HG02588 (cell line): ENCODE measurements around the gene AGFG2.
"Not testable (repeated sequence)": the region's sequence is repeated elsewhere in the genome, so short reads cannot be mapped to it uniquely, and the experiment has no call there.

ENCODE experiments used
- ATAC-seq: cut with Tn5 transposase; IDR thresholded peaks from one replicate; pipeline ENCODE4 v1.9.1; 2021; ENCODE audit warnings: mild to moderate bottlenecking, moderate library complexity; ENCODE audit not compliant: unreplicated experiment

The AGFG2 gene

GRCh38 chr7:100546926-100547800 is 8.2 kb downstream of the AGFG2 start:
- no peak for ATAC-seq

DNA sequence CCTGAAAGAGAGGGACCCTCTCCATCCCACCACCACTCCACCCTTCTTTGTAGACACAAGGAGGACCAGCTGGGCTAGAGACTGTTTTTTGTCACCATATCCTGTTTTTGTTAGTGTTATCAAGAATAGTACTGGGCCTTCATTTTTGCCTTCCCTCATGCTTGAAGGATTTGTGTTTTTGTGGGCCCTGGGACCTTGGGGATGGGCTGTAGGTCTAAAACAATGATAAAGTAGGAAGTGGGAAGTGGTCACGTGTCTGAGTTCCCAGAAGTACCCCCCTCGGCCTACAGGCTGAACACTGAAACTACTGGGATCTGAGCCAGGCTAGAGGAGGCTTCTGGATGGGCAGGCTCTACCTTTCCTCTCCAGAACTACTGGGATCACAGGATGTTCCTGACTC is 8.9 kb downstream of the AGFG2 start:
- no peak for ATAC-seq

- ATAC-seq: not testable (repeated sequence)
Observed at GRCh38 chr7:100548446-100548845, 9.4 kb downstream of the AGFG2 start.

- ATAC-seq: no peak
Observed at GRCh38 chr7:100552532-100552931, 13.5 kb downstream of the AGFG2 start.

DNA sequence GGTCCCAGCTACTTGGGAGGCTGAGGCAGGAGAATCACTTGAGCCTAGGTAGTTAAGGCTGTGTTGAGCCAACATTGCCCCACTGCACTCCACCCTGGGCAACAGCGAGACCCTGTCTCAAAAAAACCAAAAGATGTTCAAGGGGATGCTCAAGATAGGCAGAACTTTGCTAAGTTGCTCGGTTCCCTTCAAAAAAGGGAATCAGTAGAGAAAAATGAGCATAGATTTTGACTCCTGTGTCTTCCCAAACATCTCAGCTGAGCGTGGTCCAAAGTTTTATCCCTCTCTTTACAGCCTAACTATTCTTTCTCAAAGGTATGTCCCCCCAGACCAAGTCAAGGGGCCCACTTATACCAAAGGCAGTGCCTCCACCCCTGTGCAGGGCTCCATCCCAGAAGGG is 14.0 kb downstream of the AGFG2 start:
- ATAC-seq: no peak

DNA sequence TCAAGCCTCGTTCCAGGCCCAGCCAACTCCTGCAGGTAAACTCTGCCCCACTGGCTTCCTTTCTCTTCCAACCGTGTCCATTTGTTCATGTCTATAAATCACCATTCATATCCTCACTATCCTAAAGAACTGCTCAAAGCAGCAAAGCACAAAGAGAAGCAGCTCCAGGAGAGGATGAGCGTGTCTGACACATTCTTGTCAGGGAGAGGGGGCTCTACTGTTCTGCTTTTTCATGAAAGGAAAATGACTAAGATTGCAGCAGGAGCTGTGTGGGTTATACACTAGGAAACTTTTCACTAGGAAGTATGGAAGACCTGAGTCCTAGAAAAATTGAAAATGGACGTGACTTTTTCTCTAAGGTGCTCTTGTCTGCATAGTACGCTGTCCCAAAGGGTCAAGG is 16.7 kb downstream of the AGFG2 start:
- ATAC-seq: no peak

GRCh38 chr7:100556541-100556940 is 17.5 kb downstream of the AGFG2 start:
- no peak for ATAC-seq

DNA sequence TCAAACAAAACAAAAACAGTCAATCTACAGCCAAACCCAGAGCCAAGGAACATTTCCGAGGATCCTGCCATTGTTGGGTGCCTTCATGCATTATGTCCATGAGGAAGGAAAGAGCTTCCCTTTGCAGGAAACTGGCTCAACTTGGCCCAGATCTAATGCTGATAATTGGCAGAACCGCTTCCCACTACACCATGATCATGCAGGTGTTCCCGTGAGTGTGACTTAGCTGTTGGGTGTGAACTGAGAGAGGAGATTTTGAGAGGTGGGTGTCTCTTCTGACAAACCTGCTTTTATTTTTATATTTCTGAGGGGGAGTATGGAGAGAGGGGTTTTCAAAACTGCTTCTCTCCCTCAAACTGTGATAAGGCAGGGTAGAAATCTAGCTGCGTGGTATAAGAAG is 20.1 kb downstream of the AGFG2 start:
- ATAC-seq: no peak

DNA sequence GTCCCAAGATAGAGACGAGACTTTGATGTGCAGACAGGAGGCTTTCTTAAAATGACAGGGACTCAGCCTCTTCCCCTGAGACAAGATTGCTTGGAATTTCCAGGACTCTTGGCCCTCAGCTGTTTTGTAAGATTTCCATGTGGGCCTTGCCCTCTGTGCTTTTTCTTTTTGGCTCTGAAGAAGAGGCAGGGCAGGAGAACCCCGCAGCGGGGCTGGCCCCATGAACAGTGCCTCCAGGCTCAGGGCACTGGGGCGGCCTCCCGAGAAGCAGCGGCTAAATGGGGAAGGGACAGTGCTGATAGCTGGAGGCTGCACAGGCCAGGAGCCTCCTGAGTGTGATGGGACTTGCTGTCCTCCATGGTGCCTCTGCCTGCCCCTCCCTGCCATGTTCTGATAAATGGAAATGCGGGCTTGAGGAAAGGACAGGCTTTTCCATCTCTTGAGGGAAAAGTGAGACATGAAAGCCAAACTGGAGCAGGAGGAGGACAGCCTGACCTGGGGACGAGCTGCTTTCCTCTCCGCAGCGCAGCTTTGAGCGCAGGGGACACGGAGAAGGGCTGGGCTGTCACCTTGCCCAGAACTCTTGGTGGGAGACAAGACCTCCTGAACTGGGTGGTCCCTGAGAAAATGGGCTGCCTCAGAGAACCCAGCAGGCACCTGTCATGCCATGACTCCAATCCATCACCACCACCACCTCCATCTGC is 22.6 kb downstream of the AGFG2 start:
- no peak for ATAC-seq

- no peak for ATAC-seq
Observed at GRCh38 chr7:100562195-100563099, 23.4 kb downstream of the AGFG2 start.

DNA sequence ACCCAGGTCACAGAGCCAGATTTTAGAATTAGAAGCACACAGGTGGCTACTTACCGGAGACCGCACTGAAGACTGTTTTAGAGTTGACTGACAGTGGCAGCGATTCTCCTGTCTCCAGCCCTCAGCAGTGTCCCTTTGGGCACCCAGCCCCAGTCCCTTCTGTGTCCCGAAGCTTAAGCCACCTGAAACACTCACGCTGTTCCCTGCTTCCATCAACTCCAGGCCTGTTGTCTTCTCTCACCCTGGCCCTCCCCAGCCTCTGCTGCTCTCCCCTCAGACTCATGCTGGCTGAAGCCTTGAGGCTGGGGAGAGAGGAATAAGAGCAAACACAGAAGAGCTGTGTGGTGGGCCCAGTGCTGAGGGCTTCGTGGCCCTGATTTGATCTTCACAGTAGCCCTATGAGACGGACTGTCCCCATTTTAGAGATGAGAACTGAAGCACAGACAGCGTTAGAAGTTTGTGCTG is 24.1 kb downstream of the AGFG2 start:
- no peak for ATAC-seq

DNA sequence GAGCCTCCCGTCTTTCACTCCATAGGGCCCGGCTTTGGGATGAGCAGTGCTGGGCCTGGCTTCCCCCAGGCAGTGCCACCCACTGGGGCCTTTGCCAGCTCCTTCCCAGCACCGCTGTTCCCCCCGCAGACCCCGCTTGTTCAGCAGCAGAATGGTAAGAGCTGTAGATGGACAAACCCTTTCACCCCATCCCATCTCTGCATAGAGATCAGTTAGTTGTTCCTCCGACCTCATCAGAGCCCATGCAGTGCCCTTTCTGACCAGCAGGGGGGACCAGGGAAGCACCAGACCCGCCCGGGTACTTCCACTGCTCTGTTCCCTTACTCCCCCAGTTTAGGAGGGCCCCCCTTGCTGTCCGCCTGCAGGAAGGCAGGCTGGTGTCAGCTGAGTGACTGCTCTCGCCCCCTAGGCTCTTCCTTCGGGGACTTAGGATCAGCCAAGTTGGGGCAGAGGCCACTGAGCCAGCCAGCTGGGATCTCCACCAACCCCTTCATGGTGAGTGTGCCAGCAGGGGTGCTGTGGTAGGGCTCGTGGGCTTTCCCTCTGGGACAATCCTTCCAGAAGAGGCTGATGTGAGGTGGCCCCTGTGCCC is 24.9 kb downstream of the AGFG2 start:
- peak; percentile 45 for ATAC-seq

DNA sequence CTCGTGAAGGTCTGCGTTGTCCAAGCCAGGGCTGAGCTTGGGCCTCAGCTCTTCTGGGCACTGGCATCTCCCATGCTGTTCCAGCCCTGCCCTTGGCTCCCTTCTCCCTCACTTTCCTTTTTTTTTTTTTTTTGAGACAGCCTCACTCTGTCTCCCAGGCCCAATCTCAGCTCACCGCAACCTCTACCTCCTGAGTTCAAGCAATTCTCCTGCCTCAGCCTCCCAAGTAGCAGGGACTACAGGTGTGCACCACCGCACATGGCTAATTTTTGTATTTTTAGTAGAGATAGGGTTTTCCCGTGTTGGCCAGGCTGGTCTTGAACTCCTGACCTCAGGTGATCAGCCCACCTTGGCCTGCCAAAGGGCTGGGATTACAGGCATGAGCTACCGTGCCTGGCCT is 25.4 kb downstream of the AGFG2 start:
- not testable (repeated sequence) for ATAC-seq

DNA sequence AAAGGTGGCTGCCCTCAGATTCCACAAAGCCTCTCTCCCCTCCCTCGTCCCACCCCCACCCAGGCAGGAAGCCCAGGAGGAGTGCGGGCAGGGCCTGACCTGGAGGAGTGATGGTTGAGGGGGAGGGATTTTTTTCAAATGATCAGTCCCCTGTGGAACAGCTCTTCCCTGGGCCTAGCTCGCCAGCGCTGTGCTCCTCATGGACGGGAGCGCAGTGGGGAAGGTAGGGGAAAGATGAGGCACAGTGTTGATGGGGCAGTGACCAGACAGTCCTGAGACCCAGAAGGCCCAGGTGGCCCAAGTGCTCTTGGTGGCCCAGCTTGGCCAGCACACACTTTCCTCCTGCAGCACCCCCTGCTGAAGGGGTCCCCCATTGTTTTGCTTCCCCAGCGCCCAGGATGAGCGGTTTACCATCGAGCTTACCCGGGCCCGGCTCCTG is 26.1 kb downstream of the AGFG2 start:
- no peak for ATAC-seq

- ATAC-seq: no peak
Observed at GRCh38 chr7:100566018-100566531, 27.1 kb downstream of the AGFG2 start.

DNA sequence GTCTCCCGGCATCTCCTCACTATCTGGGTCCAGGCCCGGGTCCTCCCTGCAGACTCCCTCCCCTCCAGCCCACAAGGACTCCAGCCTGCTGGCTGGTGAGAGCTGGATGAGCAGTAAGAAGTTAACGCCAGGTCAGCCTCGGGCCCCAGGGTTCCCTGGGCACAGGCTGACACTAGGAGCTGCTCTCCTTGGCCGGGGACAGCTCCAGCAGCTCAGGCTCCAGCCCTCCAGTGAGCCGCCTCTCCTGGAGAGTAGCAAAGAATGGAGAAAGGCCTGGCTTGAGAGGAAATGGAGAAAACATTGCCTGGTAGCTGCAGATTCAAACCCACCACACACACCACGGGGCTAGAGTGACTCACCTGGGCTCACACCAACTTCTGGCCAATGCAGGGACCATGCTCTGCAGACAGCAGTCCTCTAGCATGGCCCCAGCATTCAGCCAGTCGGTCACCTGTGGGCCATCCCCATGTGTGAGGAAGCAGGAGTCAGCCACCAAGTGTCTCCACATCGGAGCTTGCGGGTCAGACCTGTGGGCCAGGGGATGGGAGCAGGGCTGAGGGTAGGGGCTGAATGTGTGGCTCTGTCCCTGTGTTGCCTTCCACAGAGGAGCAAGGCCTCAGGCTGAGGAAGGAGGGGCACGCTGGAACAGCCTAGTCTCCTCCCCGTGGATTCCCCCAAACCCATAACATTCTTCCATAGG is 28.2 kb downstream of the AGFG2 start:
- no peak for ATAC-seq

DNA sequence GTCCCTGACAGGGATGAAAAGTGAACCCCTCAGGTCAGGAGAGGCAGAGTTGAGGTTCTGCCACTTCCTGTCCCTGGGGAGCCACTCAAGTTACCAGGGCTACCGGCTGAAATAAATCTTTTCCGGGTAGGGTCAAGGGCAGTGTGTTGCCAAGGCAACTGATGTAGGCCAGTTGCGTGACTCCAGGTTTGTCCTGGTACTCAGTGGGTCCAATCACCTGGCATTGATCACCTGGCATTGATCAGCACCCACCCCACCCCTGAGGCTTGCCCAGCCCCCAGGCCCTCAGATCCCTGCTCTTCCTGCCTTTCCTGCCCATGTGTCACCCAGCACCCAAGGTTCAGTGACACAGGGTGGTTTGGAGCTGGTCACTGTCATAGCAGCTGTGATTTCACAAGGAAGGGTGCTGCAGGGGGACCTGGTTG is 28.8 kb downstream of the AGFG2 start:
- no peak for ATAC-seq

DNA sequence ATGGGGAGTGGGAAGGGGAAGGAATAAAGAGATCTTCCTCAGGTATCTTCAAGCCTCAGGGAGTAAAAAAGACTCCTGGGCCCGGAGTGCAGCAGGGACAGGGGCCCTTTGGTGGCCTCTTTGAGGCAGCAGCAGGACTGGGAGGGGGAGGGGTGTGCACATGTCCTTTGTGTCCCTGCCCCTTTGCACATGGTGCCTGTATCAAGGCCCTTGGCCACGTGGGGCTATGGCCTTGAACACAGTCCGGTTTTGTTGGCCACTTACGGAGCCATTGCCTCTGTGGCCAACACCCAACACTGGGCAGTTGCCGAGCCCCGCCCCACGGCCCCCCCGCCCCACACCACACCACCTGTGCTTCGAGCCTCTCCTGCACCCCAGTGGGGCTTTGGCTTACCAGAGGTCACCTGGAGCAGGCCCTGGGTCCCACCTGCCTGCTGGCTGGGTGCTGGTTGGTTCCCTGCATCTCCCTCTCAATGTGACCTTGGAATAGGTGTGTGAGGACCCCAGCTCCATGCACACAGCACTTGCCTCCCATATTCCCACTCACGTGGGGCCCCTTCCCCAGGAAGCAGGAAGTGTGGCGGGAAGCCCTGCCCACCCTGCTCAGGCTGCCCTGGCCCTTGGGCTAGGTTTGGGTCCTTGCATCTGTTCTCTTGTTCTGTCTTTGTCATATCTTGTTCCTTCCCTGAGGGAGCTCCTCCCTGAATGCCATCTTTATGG is 29.3 kb downstream of the AGFG2 start:
- ATAC-seq: no peak
